Measurements from ENCODE around the gene SFT2D3.

GRCh38 chr2:127678991-127679390, 22.3 kb upstream of the SFT2D3 start:
- TF ChIP-seq EZH2 (IDR thresholded peaks at IDR 0.05) (no peak), POLR2AphosphoS5 (IDR thresholded peaks at IDR 0.05; ENCODE audit: borderline replicate concordance, low read depth, low read length) (no peak), FOXP2 (optimal IDR thresholded peaks at IDR 0.05; ENCODE audit: control extremely low read depth, extremely low read length, insufficient read depth) (no peak)
